ENCODE measurements around the gene RAG1.

GRCh38 chr11:36586543-36586942, 18.7 kb downstream of the RAG1 start:
- TF ChIP-seq EZH2 (optimal IDR thresholded peaks at IDR 0.05; ENCODE audit: low read depth, low read length) = no peak
- no peak for TF ChIP-seq CTCF (IDR thresholded peaks at IDR 0.05; ENCODE audit: low read length)
